ENCODE measurements around the gene TCEAL1. TPM values are rescaled to one million over a fixed set of nuclear protein-coding genes. Genes with fewer than 3 reads are reported as not detected.

Gene TCEAL1
- polyA plus RNA-seq, 1 donor: 47.0 TPM

Other genes with a start within 250 kb of the TCEAL1 start
- gene RAB40A, start 109.5 kb upstream of the TCEAL1 start, polyA plus RNA-seq (ENCODE audit: insufficient read length): 0.89 TPM
- 74.8 TPM for gene TCEAL4, start 43.5 kb upstream of the TCEAL1 start, polyA plus RNA-seq (ENCODE audit: insufficient read length)
- 10.5 TPM for gene TCEAL3, start 21.0 kb upstream of the TCEAL1 start, polyA plus RNA-seq (ENCODE audit: insufficient read length)
- gene MORF4L2, start 57.7 kb downstream of the TCEAL1 start, polyA plus RNA-seq (ENCODE audit: insufficient read length): 192 TPM
- gene TMEM31, start 81.9 kb downstream of the TCEAL1 start, polyA plus RNA-seq (ENCODE audit: insufficient read length): 1.1 TPM
- 47.7 TPM for gene PLP1, start 147.9 kb downstream of the TCEAL1 start, polyA plus RNA-seq (ENCODE audit: insufficient read length)
- gene RAB9B, start 203.3 kb downstream of the TCEAL1 start, polyA plus RNA-seq (ENCODE audit: insufficient read length): 22.6 TPM